NAMALWA (cell line): ENCODE results near the gene SCART1.
"Not testable (repeated sequence)": the region's sequence is repeated elsewhere in the genome, so short reads cannot be mapped to it uniquely, and the experiment has no call there.

Experiments used
- DNase-seq: peaks from one replicate; pipeline ENCODE4 v3.0.0-alpha.2; 2015; ENCODE audit warnings: low spot score

The SCART1 gene

DNA sequence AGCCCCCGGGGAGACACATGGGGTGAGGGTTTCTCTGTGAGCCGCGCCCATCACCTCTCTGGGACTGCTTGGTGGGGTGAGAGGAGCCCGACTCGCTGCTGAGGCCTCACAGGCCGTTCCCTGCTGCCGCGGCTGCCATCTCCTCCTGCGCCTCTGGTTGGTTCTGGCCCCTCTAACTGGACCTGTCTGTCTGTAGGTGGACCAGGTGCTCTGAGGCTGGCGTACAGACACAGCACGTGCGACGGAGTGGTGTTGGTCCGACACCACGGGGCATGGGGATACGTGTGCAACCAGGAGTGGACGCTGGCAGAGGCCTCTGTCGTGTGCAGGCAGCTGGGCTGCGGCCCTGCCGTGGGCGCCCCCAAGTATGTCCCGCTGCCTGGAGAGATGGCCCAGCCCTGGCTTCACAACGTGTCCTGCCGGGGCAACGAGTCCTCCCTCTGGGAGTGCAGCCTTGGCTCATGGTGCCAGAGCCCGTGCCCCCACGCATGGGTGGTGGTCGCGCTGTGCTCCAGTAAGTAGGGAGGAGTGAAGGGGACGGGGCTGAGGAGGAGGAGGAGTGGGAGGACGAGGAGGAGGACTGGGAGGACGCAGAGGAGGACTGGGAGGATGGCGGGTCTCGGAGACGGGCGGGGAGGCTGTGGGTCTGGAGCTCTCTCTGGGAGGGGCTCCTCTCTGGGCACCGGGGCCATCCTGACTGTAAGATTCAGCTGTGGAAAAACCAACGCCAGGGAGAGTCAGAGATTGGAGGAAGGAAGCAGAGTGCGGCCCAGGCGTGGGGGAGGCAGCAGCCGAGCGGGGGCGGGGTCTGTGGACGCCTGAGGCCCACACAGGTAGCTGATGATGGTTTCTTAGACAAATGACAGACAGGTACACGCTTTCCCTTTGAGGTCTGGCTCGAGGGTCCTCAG is 2.6 kb downstream of the SCART1 start:
- no peak for DNase-seq

DNA sequence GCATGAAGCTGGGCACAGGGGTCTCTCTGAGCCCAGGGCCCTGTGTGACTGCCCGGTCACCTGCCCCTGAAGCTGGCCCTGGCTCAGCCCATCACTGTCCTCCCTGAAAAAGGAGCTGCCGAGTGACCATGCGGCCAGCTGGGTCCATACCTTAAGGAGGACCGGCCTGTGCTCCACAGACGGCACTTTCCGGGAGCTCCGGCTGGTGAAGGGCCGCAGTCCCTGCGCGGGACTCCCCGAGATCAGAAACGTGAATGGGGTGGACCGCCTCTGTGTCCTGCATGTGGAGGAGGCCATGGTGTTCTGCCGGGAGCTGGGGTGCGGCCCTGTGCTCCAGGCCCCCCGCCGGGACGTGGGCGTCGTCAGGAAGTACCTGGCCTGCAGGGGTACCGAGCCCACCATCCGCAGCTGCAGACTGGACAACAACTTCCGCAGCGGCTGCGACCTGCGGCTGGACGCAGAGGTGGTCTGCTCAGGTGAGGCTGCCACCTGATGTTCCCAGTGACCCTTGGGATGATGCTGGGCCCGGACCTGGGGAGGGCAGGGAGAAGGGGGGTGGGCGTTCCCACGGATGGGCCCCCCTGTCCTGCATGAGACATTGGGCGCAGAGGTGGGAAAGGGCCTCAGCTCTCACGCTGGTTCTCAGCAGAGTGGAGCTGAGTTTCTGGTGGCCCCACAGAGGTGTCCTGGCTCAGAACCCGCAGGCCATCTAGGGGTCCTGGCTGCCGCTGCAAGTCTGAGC is 3.5 kb downstream of the SCART1 start:
- DNase-seq, result no peak

DNA sequence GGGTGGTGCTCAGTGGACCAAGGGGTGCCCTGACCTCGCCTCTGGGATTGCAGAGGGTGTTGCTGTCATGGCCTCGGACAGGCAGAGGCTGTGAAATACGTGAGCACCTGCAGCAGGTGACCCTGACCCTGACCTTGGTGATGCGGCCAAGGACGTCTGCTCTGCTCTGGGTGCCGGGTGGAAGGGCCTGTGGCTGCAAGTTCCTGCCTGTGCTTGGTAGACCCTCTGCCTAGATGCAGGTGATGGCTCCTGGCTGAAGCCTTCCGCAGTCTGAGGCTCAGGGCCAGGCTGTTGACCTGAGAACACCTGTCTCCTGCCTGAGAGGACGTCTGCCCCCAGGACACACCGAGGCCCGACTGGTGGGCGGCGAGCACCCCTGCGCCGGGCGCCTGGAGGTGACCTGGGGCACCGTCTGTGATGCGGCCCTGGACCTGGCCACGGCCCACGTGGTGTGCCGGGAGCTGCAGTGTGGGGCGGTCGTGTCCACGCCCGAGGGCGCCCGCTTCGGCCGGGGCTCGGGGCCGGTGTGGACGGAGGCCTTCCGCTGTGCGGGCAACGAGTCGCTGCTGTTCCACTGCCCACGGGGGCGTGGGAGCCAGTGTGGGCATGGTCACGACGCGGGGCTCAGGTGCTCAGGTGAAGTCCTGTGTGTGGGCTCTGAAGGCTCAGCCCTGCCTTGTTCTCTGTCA is 4.4 kb downstream of the SCART1 start:
- DNase-seq, result no peak

DNA sequence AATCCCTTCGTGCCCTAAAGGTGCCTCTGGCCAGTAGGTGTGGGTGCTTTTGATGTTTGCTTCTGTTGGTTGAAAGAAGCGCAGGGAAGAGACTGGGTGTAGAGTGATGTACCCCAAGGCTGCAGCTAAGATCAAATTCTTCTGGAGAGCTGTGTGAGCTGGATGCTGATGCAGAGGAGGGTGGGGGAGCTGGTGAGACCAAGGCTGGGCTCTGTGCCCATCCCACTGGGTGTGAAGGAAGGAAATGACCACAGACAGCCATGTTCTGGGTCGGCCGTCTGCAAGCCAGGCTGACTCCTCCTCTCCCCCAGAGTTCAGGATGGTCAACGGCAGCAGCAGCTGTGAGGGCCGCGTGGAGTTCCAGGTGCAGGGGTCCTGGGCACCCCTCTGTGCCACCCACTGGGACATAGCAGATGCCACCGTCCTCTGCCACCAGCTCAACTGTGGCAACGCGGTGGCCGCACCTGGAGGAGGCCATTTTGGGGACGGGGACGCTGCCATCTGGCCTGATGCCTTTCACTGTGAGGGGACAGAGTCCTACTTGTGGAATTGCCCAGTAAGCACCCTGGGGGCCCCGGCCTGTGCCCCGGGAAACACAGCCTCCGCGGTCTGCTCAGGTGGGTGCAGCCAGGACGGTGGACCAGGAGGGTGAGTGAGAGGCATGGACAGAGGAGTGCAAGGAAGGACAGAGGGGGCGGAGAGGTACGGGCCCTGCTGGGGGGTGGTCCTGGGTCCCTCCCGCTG is 5.1 kb downstream of the SCART1 start:
- no peak for DNase-seq

DNA sequence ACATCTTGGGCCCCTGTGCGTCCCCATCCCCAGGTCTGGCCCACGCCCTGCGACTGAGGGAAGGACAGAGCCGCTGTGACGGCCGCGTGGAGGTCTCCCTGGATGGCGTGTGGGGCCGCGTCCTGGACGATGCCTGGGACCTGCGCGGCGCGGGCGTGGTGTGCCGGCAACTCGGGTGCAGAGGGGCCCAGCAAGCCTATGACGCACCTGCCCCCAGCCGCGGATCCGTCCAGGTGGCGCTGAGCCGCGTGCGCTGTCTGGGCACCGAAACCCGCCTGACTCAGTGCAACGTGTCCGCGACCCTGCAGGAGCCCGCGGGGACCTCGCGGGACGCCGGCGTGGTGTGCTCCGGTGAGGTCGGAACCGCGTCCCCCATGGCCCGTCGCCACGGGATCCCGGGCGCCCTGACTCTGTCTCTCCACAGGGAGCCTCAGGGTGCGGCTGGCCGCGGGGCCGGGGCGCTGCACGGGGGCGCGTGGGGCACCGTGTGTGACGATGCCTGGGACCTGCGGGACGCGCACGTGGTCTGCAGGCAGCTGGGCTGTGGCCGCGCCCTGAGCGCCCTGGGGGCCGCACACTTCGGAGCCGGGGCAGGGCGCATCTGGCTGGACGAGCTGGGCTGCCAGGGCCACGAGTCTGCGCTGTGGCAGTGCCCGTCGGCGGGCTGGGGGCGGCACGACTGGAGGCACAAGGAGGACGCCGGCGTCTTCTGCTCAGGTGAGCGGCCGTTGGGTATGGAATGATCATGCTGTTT is 5.9 kb downstream of the SCART1 start:
- no peak for DNase-seq

DNA sequence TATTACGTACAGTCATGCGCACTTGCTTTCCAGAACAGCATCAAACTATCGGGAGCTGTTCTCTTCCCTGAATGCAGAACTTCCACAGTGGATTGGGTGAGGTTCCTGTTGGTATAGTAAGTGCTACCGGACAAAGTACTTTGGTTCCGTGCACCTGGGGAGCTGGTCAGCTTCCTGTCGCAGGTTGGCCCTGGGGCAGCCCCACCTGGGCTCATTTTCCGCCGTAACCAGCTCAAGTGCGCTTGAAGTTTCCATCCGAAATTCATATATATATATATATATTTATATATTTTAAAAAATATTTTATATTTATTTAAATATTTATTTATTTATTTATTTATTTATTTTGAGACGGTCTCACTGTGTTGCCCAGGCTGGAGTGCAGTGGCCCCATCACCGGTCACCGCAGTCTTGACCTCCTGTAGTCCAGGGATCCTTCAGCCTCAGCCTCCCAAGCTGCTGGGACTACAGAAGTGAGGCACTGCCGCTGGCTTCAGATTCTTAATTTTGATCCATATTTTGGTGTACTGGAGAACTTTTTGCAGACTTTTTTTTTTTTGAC is 6.5 kb downstream of the SCART1 start:
- DNase-seq, result no peak

DNA sequence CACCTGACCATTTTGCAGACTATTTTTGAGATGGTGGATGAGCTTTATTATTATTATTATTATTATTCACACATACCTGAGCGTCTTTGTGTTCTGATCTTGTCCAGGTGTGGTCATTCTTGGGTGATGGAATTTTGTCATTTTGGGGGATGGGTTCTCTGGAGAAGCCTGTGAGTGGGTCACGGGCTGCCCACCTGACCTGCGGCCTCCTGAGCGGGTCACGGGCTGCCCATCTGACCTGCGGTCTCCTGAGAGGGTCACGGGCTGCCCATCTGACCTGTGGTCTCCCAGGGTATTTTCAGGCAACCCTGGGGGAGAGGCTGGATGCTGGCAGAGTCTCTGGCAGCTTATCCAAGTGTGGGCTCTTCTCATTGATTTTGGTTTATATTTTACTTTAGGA is 7.3 kb downstream of the SCART1 start:
- DNase-seq, result no peak

DNA sequence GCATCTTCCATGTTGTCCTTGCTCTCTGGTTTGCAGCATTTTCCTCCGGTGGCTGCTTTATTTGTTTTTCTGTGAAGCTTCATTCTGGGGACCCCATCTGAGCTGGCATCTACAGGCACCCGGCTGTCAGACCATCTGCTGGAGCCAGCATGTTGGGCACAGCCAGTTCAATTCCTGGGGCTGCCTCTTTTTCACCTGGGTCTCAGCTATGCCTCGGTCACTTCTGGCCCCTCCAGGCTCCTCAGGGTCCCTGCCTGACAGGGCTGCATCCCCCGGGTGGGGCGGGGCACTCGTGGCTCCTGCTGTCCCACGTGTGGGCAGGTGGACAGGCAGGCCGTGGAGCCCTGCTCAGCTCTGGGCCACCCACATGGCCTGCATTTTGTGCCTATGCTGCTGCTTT is 8.1 kb downstream of the SCART1 start:
- no peak for DNase-seq

DNA sequence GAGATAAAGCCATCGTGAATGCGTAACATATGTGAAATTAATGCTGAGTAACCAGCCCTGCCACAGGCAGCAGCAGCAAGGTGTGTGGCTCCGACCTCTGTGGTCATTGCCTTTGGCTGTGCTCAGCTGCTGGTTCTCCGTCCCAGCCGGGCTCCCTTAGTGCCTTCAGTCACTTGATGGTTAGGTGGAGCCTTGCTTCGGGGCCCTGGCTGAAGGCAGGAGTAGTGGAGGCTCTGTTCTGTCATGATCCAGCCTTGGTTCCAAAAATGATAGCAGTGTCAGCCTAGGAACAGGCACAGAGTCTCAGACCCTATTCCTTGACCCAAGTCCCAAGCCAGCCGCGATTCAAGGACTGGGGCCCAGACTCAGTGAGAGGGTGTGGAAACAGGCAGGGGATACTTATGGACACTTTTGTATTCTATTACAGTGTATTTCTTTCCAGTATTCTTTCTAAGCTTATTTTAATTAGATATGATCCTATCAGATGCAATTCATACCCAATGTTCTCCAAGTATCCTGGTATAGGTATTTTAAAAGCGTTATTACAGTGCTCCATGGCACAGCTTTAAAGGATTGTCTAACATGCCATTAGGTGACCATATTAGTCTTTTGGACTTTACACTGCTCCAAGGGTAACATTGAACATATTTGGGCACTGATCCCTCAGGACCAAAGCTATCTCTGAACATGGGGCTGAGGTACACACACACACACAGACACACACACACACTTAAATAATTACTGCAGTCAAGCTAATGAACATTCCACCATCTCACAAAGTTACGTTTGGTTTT is 9.0 kb downstream of the SCART1 start:
- no peak for DNase-seq

DNA sequence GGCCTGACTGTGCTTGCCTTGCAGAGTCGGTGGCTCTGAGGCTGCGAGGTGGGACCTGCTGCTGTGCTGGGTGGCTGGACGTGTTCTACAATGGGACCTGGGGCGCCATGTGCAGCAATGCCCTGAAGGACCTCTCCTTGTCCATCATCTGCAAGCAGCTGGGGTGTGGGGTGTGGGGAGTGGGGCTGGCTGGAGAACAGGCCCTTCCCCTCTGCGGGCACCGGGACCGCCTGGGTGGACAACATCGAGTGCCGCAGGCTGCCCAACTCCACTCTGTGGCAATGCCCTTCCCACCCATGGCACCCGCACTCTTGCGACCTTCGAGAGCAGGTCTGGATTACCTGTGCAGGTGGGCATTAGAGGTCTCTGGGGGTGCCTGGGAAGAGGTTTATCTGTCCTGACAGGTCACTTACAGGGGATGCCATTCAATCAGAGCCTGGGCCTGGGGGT is 10.9 kb downstream of the SCART1 start:
- no peak for DNase-seq

DNA sequence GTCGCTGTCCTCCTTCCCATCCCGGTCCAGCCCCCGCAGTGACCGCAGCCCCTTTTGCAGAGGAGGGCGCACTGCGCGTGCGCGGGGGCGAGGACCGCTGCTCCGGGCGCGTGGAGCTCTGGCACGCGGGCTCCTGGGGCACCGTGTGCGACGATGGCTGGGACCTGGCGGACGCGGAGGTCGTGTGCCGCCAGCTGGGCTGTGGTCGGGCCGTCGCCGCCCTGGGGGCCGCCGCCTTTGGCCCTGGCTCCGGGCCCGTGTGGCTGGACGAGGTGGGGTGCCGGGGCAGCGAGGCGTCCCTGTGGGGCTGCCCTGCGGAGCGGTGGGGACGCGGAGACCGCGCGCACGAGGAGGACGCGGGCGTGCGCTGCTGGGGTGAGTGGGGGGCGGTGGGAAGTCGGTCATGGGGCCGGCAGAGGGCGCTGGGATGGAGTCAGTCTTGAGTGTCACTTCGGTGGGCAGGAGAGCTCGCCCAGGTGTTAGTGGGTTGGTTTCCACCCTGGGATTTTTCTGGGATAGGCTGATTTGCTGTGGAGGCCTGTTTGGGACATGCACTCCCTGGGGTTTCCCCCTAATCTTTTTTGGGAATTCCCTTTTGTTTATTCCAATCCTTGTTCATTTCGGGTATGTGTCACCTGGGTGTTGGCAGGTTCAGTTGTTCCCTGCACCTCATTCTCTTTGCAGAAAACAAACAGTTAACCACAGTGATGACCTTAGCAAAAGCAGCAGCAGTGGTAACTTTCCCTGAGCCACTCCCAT is 11.6 kb downstream of the SCART1 start:
- no peak for DNase-seq

DNA sequence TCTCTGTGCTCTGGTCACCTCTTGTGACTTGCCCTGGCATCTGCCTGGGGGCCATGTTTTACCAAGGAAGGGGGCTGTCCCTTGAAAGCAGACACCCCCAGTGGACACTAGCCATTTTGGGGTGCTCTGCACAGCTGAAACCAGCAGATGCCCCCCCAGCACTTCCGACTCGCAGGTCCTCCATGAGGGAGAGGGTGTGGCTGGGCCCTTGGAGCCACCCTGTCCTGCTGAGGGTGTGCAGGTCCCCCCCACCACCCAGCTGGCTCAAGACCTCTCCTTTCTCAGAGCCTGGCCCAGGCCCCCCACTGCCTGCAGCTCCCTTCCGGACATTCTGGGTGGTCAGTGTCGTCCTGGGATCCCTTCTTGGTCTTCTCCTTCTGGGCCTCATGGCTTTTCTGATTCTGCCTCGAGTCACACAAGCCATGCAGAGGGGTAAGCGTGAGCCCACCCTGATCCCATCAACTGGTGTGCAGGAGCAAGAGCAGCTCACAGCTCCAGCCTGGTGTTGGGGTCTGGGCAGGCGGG is 12.3 kb downstream of the SCART1 start:
- no peak for DNase-seq

DNA sequence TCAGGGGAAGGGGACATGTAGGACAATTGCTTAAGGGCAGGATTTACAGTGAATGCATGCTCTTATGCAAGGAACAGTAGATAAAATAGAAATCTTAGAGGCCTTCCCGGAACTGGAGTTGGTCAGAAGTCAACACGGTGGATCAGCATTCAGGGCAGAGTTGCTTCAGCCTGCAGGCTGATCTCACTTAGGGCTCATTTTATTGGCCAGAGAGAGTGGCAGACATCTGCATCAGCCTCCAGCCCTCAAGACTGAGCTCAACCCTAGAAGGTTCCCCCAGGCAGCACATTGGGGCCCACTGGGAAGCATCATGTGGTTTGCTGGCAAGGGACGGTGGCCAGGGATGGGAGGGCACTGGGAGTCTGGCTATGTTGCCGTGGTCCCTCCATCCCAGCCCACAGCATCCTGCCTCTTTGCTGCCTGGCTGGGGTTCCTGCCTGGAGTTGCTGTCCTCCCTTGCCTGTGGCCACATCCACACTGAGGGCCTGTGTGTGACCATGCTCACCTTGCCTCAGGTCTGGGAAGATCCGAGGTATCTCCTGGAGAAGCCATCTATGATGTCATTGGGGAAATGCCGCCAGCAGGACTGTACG is 13.0 kb downstream of the SCART1 start:
- DNase-seq, result no peak

DNA sequence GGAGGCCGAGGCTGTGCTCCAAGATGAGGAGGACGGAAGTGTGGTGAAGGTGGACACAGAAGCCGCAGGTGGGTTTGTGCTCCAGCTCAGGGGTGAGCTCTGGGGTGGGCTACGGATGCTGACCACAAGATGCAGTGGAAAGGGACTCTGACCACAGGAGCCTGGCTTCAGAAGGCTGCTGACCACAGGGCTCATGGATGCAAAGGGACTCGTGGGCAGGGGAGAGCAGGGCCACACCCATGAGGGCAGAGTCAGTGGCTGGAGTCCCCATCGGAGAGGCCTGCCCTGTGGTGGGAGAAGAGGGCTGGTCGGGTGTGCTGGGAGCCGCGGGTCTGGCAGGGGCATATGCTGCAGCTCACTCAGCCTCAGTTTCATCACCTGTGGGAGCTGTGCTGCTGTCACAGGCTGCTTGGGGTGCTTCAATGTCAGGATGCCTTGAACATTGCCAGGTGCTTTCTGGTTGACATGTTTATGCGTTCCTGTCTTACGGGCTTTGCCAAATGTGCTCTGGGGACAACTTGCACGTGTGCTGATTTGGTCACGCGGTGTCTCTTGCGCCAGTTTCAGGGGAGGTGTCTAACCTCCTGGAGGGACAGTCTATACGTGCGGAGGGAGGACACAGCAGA is 13.7 kb downstream of the SCART1 start:
- no peak for DNase-seq

DNA sequence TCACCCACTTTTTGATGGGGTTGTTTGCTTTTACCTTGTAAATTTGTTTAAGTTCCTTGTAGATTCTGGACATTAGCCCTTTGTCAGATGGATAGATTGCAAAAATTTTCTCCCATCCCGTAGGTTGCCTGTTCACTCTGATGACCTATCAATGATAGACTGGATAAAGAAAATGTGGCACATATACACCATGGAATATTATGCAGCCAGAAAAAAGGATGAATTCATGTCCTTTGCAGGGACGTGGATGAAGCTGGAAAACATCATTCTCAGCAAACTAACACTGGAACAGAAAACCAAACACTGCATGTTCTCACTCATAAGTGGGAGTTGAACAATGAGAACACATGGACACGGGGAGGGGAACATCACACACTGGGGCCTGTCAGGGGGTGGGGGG is 15.5 kb downstream of the SCART1 start:
- not testable (repeated sequence) for DNase-seq

DNA sequence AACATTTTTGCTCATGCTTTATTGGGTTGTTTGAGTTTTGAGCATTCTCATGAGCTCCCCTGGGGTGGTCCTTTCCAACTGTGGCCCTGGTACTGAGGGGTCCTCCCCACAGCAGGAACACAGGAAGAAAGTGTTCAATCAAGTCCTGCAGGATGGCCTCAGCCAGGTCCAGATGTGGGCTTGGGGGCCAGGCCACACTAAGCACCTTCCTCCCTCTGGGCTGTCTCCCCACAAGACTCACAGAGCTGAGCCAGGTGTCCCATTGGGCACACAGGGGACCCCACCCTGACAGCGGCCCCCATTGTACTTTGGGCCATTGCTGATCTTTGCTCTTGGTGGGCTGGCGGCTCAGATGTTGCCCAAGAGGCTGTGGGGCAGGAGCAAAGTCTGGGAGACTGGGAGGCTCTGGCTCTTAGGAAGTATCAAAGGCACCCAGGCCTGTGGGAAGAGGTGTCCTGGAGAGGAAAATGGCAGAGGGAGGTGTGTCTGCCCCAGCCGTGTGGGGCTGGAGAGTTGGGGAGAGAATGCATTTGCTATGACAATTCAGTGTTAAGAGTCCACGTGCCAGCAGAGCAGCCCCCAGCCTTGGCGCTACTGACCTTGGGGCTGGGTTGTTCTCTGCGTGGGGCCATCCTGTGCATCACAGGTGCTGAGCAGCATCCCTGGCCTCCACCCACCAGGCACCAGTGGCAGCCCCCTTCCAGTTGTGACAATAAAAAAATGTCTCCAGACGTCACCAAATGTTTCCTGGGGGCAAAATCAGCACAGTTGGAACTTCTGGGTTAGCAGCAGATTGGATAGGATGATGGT is 17.8 kb downstream of the SCART1 start:
- no peak for DNase-seq

DNA sequence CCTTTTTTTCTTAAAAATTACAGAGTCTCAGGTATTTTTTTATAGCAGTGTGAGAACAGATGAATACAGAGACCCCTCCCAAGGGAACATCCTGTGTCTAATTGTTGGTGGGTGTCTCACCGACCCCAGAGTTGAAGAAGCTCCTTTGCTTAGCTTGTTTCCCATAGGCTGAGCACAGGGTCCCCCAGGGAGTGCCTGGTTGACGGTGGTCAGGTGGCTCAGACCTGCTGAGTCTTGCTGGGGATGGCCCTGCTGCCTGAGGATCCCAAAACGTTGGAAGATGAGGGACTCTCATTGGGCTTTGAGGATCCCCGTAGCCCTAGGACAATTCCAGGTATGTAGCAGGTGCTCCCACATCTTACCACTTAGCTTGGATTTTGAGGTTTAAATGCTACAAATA is 19.5 kb downstream of the SCART1 start:
- DNase-seq, result no peak
